ENCODE data around the gene AOPEP.

- TF ChIP-seq CTCF (IDR thresholded peaks at IDR 0.05), result no peak
- no peak for TF ChIP-seq POLR2AphosphoS5 (IDR thresholded peaks at IDR 0.05)
Observed at GRCh38 chr9:95103281-95103771, 376.8 kb downstream of the AOPEP start.
